Measurements from ENCODE around the gene COL6A1. TPM values are rescaled to one million over a fixed set of nuclear protein-coding genes. Genes with fewer than 3 reads are reported as not detected.
A peak's percentile ranks its signal among the peaks of the same experiment; 100 is the strongest.

The COL6A1 gene
- total RNA-seq, 2 donors from 2014 or later = 39.8 to 131 TPM

DNA sequence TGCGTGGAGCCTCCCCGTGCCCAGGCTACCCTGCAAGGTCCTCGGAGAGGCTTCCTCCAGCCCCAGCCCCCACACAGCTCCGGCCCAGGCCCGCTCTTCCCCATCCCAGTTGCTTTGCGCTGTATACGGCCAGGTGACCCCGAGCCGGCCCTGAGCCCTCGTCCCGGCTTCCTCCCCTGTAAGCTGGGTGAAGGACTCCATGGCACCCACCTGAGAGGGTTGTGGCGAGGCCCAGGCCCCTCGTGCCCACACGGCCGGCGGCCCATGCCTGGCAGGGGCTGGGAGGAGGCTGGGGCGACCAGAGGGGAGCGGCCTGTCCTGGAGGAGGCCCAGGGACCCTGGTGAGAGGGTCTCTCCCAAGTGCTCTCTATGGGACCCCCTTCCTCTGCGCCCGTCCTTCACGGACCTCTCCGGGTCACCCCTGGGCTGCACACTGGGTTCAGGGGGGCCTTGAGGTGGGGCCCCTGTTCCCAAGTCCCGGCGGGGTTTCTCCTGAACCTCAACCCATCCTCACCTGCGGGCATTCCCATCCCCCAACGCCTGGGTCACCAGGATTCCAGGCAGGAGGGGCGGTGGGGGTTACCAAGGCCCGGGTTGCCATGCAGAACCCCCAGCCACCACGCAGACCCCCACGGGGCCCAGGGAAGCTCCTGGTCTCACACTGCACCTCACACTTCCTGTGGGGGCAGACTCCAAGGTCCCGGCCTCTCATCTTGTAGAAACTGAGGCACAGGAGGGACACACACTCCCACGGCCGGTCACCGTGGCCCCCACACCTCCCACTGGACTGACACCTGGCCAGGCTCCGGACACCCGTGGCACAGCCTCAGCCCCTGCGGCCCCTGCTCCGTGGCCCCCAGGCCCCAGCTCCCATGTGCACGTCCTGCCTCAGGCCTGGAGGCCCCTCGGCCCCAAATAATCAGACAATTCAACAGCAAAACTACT, 25.2 kb downstream of the COL6A1 start:
- H3K27me3 ChIP-seq = no peaks in the 10 kb centered on the region
- TF ChIP-seq, protein P1, sequence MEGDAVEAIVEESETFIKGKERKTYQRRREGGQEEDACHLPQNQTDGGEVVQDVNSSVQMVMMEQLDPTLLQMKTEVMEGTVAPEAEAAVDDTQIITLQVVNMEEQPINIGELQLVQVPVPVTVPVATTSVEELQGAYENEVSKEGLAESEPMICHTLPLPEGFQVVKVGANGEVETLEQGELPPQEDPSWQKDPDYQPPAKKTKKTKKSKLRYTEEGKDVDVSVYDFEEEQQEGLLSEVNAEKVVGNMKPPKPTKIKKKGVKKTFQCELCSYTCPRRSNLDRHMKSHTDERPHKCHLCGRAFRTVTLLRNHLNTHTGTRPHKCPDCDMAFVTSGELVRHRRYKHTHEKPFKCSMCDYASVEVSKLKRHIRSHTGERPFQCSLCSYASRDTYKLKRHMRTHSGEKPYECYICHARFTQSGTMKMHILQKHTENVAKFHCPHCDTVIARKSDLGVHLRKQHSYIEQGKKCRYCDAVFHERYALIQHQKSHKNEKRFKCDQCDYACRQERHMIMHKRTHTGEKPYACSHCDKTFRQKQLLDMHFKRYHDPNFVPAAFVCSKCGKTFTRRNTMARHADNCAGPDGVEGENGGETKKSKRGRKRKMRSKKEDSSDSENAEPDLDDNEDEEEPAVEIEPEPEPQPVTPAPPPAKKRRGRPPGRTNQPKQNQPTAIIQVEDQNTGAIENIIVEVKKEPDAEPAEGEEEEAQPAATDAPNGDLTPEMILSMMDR (IDR thresholded peaks at IDR 0.05) = no peak
- H3K4me3 ChIP-seq = no peak overlapping the region
- H3K36me3 ChIP-seq = no peaks in the 10 kb centered on the region
- no peaks in the 10 kb centered on the region for H3K9me3 ChIP-seq
- peak; percentile 14 for DNase-seq
- H3K9ac ChIP-seq (ENCODE audit: low read depth in 2 of 2, low read length in 2 of 2) = no peak overlapping the region
- no peaks in the 10 kb centered on the region for H3K4me1 ChIP-seq
- intact Hi-C loops (cut with DNase I) = no loop called here
- H3K27ac ChIP-seq = no peak overlapping the region

DNA sequence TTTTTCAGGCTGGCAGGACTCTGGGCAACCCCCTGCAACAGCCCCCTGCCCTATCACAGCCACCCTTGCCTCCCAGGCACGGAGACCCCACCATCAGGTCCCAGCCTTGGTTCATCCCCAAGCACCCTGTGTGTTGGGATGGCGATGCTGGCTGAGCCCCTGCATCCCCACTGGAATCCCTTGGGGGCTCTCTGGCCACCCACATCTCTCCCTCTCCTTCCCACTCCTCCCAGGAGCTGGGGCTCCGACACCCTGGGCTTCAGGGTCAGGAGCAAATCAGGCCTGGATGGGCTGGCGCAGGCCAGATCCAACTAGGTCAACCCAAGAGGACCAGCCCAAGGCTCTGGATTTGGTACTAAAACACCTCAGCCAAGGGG, 25.9 kb downstream of the COL6A1 start:
- Histone ChIP-seq H3K36me3 (no peaks in the 10 kb centered on the region), H3K9ac (ENCODE audit: low read depth in 2 of 2, low read length in 2 of 2) (no peak overlapping the region), H3K9me3 (no peaks in the 10 kb centered on the region), H3K27me3 (no peaks in the 10 kb centered on the region), H3K27ac (no peak overlapping the region), H3K4me3 (no peak overlapping the region), H3K4me1 (no peaks in the 10 kb centered on the region)
- DNase-seq = no peak
- TF ChIP-seq, protein P1 (IDR thresholded peaks at IDR 0.05) = no peak
- intact Hi-C loops (cut with DNase I) = no loop called here

DNA sequence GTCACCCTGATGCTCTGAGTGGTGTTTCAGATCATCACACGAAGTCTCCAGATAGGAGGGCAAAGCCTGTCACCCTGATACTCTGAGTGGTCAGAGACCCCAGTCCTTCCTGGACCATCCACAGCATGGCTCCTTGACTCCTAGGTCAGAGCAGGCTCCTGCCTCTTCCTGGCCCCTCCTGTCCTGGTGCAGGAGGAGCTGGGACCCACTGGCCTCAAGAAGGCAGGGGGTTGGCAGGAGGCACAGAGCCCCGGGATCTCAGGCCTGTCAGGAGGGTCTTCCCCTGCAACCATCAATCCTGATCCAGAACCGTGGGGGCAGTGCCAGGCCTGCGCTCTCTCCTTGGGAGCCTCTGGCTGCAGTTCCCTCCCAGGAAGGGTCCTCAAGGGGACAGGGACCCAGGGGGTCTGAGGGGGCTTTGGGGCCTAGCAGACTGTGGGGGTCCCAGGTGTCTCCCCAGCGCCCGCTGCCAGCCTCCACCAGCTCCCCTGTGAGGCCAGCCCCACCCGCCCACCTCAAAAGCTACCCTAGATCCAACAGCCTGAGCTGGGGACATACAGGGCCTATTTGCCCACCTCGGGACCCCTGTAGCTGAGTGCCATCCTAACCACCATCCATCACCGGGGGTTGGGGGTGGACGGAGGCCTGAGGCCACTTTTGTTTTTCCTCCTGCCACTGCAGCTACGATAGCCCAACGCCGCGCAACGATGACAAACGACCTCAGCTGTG, 27.5 kb downstream of the COL6A1 start:
- DNase-seq = peak; percentile 12
- H3K27ac ChIP-seq = no peak overlapping the region
- TF ChIP-seq, protein P1 (IDR thresholded peaks at IDR 0.05) = no peak
- no peaks in the 10 kb centered on the region for H3K27me3 ChIP-seq
- no peaks in the 10 kb centered on the region for H3K4me1 ChIP-seq
- no peaks in the 10 kb centered on the region for H3K36me3 ChIP-seq
- H3K4me3 ChIP-seq = no peak overlapping the region
- no peak overlapping the region for H3K9ac ChIP-seq (ENCODE audit: low read depth in 2 of 2, low read length in 2 of 2)
- no peaks in the 10 kb centered on the region for H3K9me3 ChIP-seq
- intact Hi-C loops (cut with DNase I) = no loop called here

DNA sequence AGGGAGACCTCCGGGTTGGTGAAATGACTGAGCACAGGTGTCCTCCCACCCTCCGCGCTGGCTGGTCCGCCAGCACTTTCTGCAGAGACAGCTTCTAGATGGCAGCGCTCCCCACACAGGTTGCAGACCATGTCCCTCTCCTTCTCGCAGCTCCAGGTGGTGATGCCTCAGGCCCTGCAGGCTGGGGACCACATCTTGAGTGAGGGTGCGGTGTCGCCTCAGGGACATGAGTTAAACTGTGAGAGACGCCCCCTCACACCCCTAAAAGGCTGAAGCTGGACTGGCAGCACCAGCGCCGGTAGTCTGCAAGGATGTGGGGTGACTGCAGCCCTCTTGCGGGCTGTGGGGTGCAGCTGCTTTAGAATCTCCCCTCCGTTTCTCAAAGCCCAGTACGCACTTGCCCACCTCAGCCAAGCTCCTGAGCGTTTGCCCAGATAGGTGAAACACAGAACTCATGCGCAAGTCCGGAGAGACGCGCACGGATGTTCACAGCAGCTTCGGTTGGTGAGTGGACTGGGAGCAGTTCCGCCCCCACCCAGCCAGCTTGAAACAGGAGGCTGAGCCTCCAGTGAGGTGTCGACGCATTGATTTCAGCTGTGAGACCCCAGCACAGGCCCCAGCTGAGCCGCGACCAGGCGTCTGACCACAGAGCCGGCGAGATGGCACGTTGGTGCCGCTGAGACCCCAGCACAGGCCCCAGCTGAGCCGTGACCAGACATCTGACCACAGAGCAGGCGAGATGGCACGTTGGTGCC, 28.6 kb downstream of the COL6A1 start:
- intact Hi-C loops (cut with DNase I) = no loop called here
- TF ChIP-seq, protein P1 (IDR thresholded peaks at IDR 0.05) = no peak
- H3K27ac ChIP-seq = no peak overlapping the region
- H3K4me1 ChIP-seq = no peaks in the 10 kb centered on the region
- no peak overlapping the region for H3K9ac ChIP-seq (ENCODE audit: low read depth in 2 of 2, low read length in 2 of 2)
- H3K27me3 ChIP-seq = no peaks in the 10 kb centered on the region
- no peaks in the 10 kb centered on the region for H3K36me3 ChIP-seq
- H3K9me3 ChIP-seq = no peaks in the 10 kb centered on the region
- peak; percentile 13 for DNase-seq
- H3K4me3 ChIP-seq = no peak overlapping the region

DNA sequence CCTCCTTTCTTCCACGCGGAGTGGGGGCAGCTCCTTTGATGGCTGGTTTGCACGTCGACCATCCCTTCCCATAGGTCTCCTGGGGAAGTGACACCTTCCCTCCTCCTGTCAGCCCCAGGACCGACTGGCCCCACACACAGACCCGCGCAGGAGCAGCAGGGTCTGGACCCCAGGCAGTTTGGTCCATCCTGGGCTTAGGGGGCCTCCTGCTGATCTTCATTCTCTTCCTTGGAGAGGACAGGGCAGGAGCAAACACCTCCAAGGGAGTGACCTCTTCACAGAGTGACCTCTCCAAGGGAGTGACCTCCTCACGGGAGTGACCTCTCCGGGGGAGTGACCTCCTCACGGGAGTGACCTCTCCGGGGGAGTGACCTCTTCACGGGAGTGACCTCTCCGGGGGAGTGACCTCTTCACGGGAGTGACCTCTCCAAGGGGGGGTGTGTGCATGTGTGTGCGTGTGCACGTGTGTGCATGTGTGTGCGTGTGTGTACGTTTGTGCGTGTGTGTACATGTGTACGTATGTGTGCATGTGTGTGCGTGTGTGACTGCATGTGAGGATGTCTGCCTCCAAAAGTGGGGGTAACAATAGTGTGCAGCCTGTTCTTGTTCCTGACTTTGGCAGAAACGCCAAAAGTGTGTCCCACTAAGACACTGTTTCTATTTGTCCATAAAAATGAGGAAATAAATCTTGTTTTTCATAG, 29.8 kb downstream of the COL6A1 start:
- intact Hi-C loops (cut with DNase I) = no loop called here
- no peaks in the 10 kb centered on the region for H3K4me1 ChIP-seq
- no peaks in the 10 kb centered on the region for H3K36me3 ChIP-seq
- DNase-seq = peak; percentile 13
- no peaks in the 10 kb centered on the region for H3K27me3 ChIP-seq
- H3K27ac ChIP-seq = no peak overlapping the region
- TF ChIP-seq, protein P1 (IDR thresholded peaks at IDR 0.05) = no peak
- no peak overlapping the region for H3K4me3 ChIP-seq
- H3K9me3 ChIP-seq = no peaks in the 10 kb centered on the region
- no peak overlapping the region for H3K9ac ChIP-seq (ENCODE audit: low read depth in 2 of 2, low read length in 2 of 2)

Measured in colonic mucosa (tissue), 4 donors.